Measurements from ENCODE around the gene COX10.

The COX10 gene

GRCh38 chr17:14125518-14126137 lies 56.3 kb downstream of the COX10 start:
- H3K27me3 ChIP-seq (ENCODE audit: control insufficient read depth, insufficient read depth, low read length) = no peaks in the 10 kb centered on the region
- H3K9me3 ChIP-seq (ENCODE audit: control insufficient read depth, low read depth, low read length) = no peaks in the 10 kb centered on the region
- peaks cover 32% of the 10 kb centered on the region for H3K4me1 ChIP-seq (ENCODE audit: control insufficient read depth, low read depth, low read length)
- no peak overlapping the region for H3K27ac ChIP-seq (ENCODE audit: low read length)
- no peak overlapping the region for H3K4me3 ChIP-seq (ENCODE audit: low read length)
- no peak overlapping the region for H3K9ac ChIP-seq (ENCODE audit: low read length)
- H3K36me3 ChIP-seq (ENCODE audit: control insufficient read depth, low read depth, low read length) = no peaks in the 10 kb centered on the region

- no peaks in the 10 kb centered on the region for H3K27me3 ChIP-seq (ENCODE audit: control insufficient read depth, insufficient read depth, low read length)
- H3K27ac ChIP-seq (ENCODE audit: low read length) = no peak overlapping the region
- H3K9ac ChIP-seq (ENCODE audit: low read length) = no peak overlapping the region
- H3K36me3 ChIP-seq (ENCODE audit: control insufficient read depth, low read depth, low read length) = no peaks in the 10 kb centered on the region
- H3K4me1 ChIP-seq (ENCODE audit: control insufficient read depth, low read depth, low read length) = peaks cover 31% of the 10 kb centered on the region
- H3K4me3 ChIP-seq (ENCODE audit: low read length) = no peak overlapping the region
- H3K9me3 ChIP-seq (ENCODE audit: control insufficient read depth, low read depth, low read length) = no peaks in the 10 kb centered on the region
Observed at GRCh38 chr17:14133104-14133503, 63.8 kb downstream of the COX10 start.

GRCh38 chr17:14134456-14134855 lies 65.2 kb downstream of the COX10 start:
- H3K9me3 ChIP-seq (ENCODE audit: control insufficient read depth, low read depth, low read length) = no peaks in the 10 kb centered on the region
- H3K4me1 ChIP-seq (ENCODE audit: control insufficient read depth, low read depth, low read length) = peaks cover 28% of the 10 kb centered on the region
- H3K4me3 ChIP-seq (ENCODE audit: low read length) = no peak overlapping the region
- H3K27ac ChIP-seq (ENCODE audit: low read length) = no peak overlapping the region
- H3K36me3 ChIP-seq (ENCODE audit: control insufficient read depth, low read depth, low read length) = no peaks in the 10 kb centered on the region
- H3K27me3 ChIP-seq (ENCODE audit: control insufficient read depth, insufficient read depth, low read length) = no peaks in the 10 kb centered on the region
- no peak overlapping the region for H3K9ac ChIP-seq (ENCODE audit: low read length)

GRCh38 chr17:14135906-14136590 lies 66.7 kb downstream of the COX10 start:
- Histone ChIP-seq H3K27me3 (ENCODE audit: control insufficient read depth, insufficient read depth, low read length) (no peaks in the 10 kb centered on the region), H3K4me3 (ENCODE audit: low read length) (no peak overlapping the region), H3K4me1 (ENCODE audit: control insufficient read depth, low read depth, low read length) (peaks cover 15% of the 10 kb centered on the region), H3K9me3 (ENCODE audit: control insufficient read depth, low read depth, low read length) (no peaks in the 10 kb centered on the region), H3K27ac (ENCODE audit: low read length) (no peak overlapping the region), H3K36me3 (ENCODE audit: control insufficient read depth, low read depth, low read length) (no peaks in the 10 kb centered on the region), H3K9ac (ENCODE audit: low read length) (no peak overlapping the region)

DNA sequence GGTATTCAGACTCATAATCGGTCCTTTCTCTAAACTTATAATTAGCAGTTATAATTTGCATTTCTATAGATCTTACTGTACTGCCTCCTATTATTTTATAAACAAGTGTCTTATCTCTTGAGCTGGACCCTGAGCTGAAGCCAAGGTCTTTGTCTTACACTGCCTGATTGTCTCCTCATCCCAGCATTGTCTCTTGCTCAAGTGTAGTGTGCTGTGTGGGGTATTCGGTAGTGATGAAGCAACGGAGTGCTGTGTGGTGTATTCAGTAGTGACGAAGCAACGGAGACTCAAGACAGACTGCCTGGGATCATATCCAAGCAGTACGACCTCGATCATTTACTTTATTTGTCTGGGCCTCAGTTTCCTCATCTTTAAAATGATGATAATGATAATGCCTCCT lies 69.3 kb downstream of the COX10 start:
- no peaks in the 10 kb centered on the region for H3K36me3 ChIP-seq (ENCODE audit: control insufficient read depth, low read depth, low read length)
- H3K27ac ChIP-seq (ENCODE audit: low read length) = no peak overlapping the region
- no peaks in the 10 kb centered on the region for H3K9me3 ChIP-seq (ENCODE audit: control insufficient read depth, low read depth, low read length)
- no peak overlapping the region for H3K9ac ChIP-seq (ENCODE audit: low read length)
- H3K27me3 ChIP-seq (ENCODE audit: control insufficient read depth, insufficient read depth, low read length) = no peaks in the 10 kb centered on the region
- no peak overlapping the region for H3K4me3 ChIP-seq (ENCODE audit: low read length)
- peaks cover 36% of the 10 kb centered on the region for H3K4me1 ChIP-seq (ENCODE audit: control insufficient read depth, low read depth, low read length)

GRCh38 chr17:14143688-14144087 lies 74.4 kb downstream of the COX10 start:
- Histone ChIP-seq H3K27ac (ENCODE audit: low read length) (no peak overlapping the region), H3K4me3 (ENCODE audit: low read length) (no peak overlapping the region), H3K4me1 (ENCODE audit: control insufficient read depth, low read depth, low read length) (peaks cover 30% of the 10 kb centered on the region), H3K27me3 (ENCODE audit: control insufficient read depth, insufficient read depth, low read length) (no peaks in the 10 kb centered on the region), H3K36me3 (ENCODE audit: control insufficient read depth, low read depth, low read length) (no peaks in the 10 kb centered on the region), H3K9ac (ENCODE audit: low read length) (no peak overlapping the region), H3K9me3 (ENCODE audit: control insufficient read depth, low read depth, low read length) (no peaks in the 10 kb centered on the region)

DNA sequence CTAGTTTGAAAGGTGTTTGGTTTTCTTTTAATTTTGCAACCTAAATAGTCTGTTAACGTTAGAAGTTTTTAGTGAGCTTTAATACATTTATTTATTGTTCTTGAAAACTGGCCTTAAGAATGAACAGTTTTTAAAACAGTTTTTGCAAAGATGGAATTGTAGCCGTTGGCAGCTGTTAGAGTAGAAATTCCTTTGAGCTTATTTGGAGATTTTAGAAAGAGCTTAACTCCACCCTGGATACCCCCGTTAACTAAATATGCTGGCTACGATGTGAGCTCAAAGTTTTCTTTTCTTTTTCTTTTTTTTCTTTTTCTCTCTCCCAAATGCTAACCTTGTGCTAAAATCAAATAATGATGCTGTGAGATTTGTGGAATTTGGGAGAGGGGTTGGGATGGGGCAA lies 75.2 kb downstream of the COX10 start:
- Histone ChIP-seq H3K27ac (ENCODE audit: low read length) (no peak overlapping the region), H3K4me3 (ENCODE audit: low read length) (no peak overlapping the region), H3K36me3 (ENCODE audit: control insufficient read depth, low read depth, low read length) (no peaks in the 10 kb centered on the region), H3K27me3 (ENCODE audit: control insufficient read depth, insufficient read depth, low read length) (no peaks in the 10 kb centered on the region), H3K9ac (ENCODE audit: low read length) (no peak overlapping the region), H3K4me1 (ENCODE audit: control insufficient read depth, low read depth, low read length) (peaks cover 30% of the 10 kb centered on the region), H3K9me3 (ENCODE audit: control insufficient read depth, low read depth, low read length) (no peaks in the 10 kb centered on the region)

GRCh38 chr17:14149751-14150150 lies 80.4 kb downstream of the COX10 start:
- H3K27ac ChIP-seq (ENCODE audit: low read length) = no peak overlapping the region
- no peaks in the 10 kb centered on the region for H3K27me3 ChIP-seq (ENCODE audit: control insufficient read depth, insufficient read depth, low read length)
- H3K4me1 ChIP-seq (ENCODE audit: control insufficient read depth, low read depth, low read length) = no peaks in the 10 kb centered on the region
- H3K4me3 ChIP-seq (ENCODE audit: low read length) = no peak overlapping the region
- no peaks in the 10 kb centered on the region for H3K9me3 ChIP-seq (ENCODE audit: control insufficient read depth, low read depth, low read length)
- H3K36me3 ChIP-seq (ENCODE audit: control insufficient read depth, low read depth, low read length) = no peaks in the 10 kb centered on the region
- H3K9ac ChIP-seq (ENCODE audit: low read length) = no peak overlapping the region

GRCh38 chr17:14150619-14151018 lies 81.3 kb downstream of the COX10 start:
- no peaks in the 10 kb centered on the region for H3K27me3 ChIP-seq (ENCODE audit: control insufficient read depth, insufficient read depth, low read length)
- no peak overlapping the region for H3K4me3 ChIP-seq (ENCODE audit: low read length)
- H3K9ac ChIP-seq (ENCODE audit: low read length) = no peak overlapping the region
- no peaks in the 10 kb centered on the region for H3K9me3 ChIP-seq (ENCODE audit: control insufficient read depth, low read depth, low read length)
- H3K27ac ChIP-seq (ENCODE audit: low read length) = no peak overlapping the region
- H3K36me3 ChIP-seq (ENCODE audit: control insufficient read depth, low read depth, low read length) = no peaks in the 10 kb centered on the region
- no peaks in the 10 kb centered on the region for H3K4me1 ChIP-seq (ENCODE audit: control insufficient read depth, low read depth, low read length)

GRCh38 chr17:14152721-14153120 lies 83.4 kb downstream of the COX10 start:
- Histone ChIP-seq H3K9ac (ENCODE audit: low read length) (no peak overlapping the region), H3K4me1 (ENCODE audit: control insufficient read depth, low read depth, low read length) (no peaks in the 10 kb centered on the region), H3K36me3 (ENCODE audit: control insufficient read depth, low read depth, low read length) (no peaks in the 10 kb centered on the region), H3K27ac (ENCODE audit: low read length) (no peak overlapping the region), H3K4me3 (ENCODE audit: low read length) (no peak overlapping the region), H3K9me3 (ENCODE audit: control insufficient read depth, low read depth, low read length) (no peaks in the 10 kb centered on the region), H3K27me3 (ENCODE audit: control insufficient read depth, insufficient read depth, low read length) (no peaks in the 10 kb centered on the region)

DNA sequence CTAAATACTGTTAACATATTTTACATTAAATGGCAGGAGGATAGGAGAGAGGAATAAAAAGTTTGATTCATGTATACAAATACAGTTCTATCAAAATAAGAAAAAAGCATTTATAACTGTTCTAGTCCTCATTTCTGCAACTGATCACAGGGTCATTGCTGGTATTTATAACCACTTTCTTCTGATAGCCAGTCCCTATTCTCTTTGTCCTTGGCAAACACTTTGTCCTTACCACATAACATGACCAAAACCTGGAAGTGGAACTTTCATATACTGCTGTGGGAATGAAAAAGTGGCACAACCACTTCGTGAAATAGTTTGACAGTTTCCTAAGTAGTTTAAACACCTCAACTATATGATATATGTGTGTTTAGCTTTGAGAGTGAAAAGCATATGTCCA lies 84.1 kb downstream of the COX10 start:
- Histone ChIP-seq H3K27me3 (ENCODE audit: control insufficient read depth, insufficient read depth, low read length) (no peaks in the 10 kb centered on the region), H3K9ac (ENCODE audit: low read length) (no peak overlapping the region), H3K27ac (ENCODE audit: low read length) (no peak overlapping the region), H3K4me3 (ENCODE audit: low read length) (no peak overlapping the region), H3K4me1 (ENCODE audit: control insufficient read depth, low read depth, low read length) (no peaks in the 10 kb centered on the region), H3K36me3 (ENCODE audit: control insufficient read depth, low read depth, low read length) (no peaks in the 10 kb centered on the region), H3K9me3 (ENCODE audit: control insufficient read depth, low read depth, low read length) (no peaks in the 10 kb centered on the region)

GRCh38 chr17:14156689-14157088 lies 87.4 kb downstream of the COX10 start:
- no peak overlapping the region for H3K9ac ChIP-seq (ENCODE audit: low read length)
- no peaks in the 10 kb centered on the region for H3K4me1 ChIP-seq (ENCODE audit: control insufficient read depth, low read depth, low read length)
- no peaks in the 10 kb centered on the region for H3K9me3 ChIP-seq (ENCODE audit: control insufficient read depth, low read depth, low read length)
- no peak overlapping the region for H3K4me3 ChIP-seq (ENCODE audit: low read length)
- no peaks in the 10 kb centered on the region for H3K36me3 ChIP-seq (ENCODE audit: control insufficient read depth, low read depth, low read length)
- H3K27me3 ChIP-seq (ENCODE audit: control insufficient read depth, insufficient read depth, low read length) = no peaks in the 10 kb centered on the region
- no peak overlapping the region for H3K27ac ChIP-seq (ENCODE audit: low read length)
